AG04450 (cell line): ENCODE measurements around the gene PGC. TPM values are rescaled to one million over a fixed set of nuclear protein-coding genes. Genes with fewer than 3 reads are reported as not detected.

Experiments used
- CTCF ChIA-PET: fragments of 300-600, 350-600 bp; formaldehyde crosslinking; extraction: SDS; loops from one replicate; lab custom pipeline; 2022; ENCODE audit warnings: antibody characterized with exemption, inconsistent platforms; lab: Charles Lee
- POLR2A ChIA-PET: fragments of 350-600 bp; formaldehyde crosslinking; extraction: SDS; loops from one replicate; lab custom pipeline; 2021; ENCODE audit warnings: antibody characterized with exemption, inconsistent platforms; lab: Yijun Ruan, JAX
- DNase-seq: peaks from one replicate; pipeline ENCODE4 v3.0.0-alpha.2; 2011; ENCODE audit warnings: low read depth, low spot score
- H3K27ac ChIP-seq: one replicate; pipeline ENCODE4 v1.5.1; 2012; ENCODE audit warnings: low read depth, low read length, control low read depth
- H3K27me3 ChIP-seq: one replicate; pipeline ENCODE4 v1.6.0; 2012; ENCODE audit warnings: low read length; ENCODE audit not compliant: control insufficient read depth, insufficient read depth
- H3K4me3 ChIP-seq: 2 replicates; pipeline ENCODE4 v1.5.1; 2011; ENCODE audit warnings: mild to moderate bottlenecking, low read depth, low read length, control low read depth
- H3K9me3 ChIP-seq: 2 replicates; pipeline ENCODE4 v1.5.1; 2012; ENCODE audit warnings: low read length; ENCODE audit not compliant: control insufficient read depth, insufficient read depth
- polyA minus RNA-seq: library from RNA; depleted of rRNA, polyadenylated mRNA; stranded (reverse); fragments of >200 nt; gene quantifications from 2 replicates; pipeline ENCODE4 v1.2.3, GENCODE V29; 2011; rRNA and poly(A)+ RNA removed
- polyA plus RNA-seq: library from polyadenylated mRNA; depleted of rRNA; stranded (reverse); fragments of >200 nt; gene quantifications from 2 replicates; pipeline ENCODE4 v1.2.3, GENCODE V29; 2011; rRNA removed
- TF ChIP-seq, protein P1 (sequence below): IDR thresholded peaks from 2 replicates; pipeline ENCODE4 v1.5.1; 2011; ENCODE audit warnings: low read depth, low read length, control low read depth, inconsistent platforms

PGC gene
- polyA plus RNA-seq (not detected in 2 replicates), polyA minus RNA-seq (not detected in 2 replicates)

DNA sequence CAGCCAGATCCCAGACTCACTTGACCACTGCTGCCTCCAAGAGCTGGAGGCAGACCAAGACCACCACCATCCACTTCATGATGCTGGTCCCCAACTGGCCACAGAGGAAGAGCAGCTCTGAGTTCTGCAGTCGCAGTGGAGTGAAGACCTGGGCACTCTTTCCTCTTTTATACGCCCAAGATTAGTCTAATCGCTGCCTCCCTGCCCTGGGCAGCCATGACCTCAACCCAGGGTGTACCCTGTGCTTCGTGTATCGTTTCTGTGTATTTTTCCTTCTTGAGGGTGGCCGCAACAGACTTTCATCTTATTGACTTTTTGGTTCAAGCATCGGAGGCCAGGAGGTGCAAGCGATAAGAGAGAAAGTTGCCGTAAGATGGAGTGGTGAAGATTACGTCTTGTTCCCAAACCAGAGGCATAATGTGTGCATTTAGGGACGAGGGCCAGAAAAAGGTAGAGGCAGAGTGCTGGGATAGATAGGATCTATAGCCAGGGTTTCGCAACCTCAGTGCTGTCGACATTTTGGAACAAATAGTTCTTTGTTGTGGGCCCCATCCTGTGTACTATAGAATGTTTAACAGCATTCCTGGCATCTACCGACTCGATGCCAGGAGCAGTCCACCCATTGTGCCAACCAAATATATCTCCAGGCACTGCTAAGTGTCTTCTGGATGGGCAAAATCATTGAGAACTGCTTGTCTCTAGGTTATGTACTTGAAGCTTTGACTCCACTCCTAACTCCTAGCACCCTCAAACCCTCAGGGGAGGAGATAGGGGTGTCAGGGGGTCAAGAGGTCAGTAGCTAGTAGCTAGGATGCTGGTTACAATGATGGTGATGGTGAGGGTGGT lies at the start of gene PGC:
TSS of gene PGC (minus strand) at position 142 of the 846 bp plus-strand sequence. CDS start at position 79, 63 bp downstream.
- no peak for DNase-seq
- Histone ChIP-seq H3K27ac (no peak within 1 kb of the TSS), H3K9me3 (no peaks in the 10 kb centered on the region), H3K27me3 (peaks cover 22% of the 10 kb centered on the region), H3K4me3 (no peak within 1 kb of the TSS)
- POLR2A ChIA-PET = no interaction called here
- CTCF ChIA-PET = interaction anchor here (2.8 kb wide), 1 partner anchor 12 kb away, joined by 15 read pairs; the partner anchor contains the start of gene TFEB
- TF ChIP-seq, protein P1, sequence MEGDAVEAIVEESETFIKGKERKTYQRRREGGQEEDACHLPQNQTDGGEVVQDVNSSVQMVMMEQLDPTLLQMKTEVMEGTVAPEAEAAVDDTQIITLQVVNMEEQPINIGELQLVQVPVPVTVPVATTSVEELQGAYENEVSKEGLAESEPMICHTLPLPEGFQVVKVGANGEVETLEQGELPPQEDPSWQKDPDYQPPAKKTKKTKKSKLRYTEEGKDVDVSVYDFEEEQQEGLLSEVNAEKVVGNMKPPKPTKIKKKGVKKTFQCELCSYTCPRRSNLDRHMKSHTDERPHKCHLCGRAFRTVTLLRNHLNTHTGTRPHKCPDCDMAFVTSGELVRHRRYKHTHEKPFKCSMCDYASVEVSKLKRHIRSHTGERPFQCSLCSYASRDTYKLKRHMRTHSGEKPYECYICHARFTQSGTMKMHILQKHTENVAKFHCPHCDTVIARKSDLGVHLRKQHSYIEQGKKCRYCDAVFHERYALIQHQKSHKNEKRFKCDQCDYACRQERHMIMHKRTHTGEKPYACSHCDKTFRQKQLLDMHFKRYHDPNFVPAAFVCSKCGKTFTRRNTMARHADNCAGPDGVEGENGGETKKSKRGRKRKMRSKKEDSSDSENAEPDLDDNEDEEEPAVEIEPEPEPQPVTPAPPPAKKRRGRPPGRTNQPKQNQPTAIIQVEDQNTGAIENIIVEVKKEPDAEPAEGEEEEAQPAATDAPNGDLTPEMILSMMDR = no peak

DNA sequence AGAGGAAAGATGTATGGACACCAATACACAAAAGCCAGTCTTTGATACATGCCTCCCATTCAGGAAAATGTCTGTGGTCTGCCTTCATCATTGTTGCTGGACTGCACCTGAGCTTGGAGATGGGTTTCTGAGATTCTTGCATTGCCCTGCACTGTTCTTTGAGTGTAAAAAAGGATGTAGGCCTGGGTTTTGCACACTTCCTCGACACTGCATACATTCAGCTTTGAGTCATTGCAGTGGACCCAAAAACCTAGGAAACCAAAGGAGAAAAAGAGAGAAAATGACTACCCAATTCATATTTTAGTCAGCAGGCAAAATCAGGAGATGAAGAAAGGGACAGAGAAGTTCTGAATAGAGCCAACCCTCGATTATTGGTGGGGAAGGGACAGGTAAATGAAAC lies 49.3 kb upstream of the PGC start:
- ChIA-PET POLR2A (no interaction called here), CTCF (interaction anchor here (1.4 to 7.6 kb wide), 2 partner anchors 9 to 125 kb away, joined by 4 to 75 read pairs; partner anchors contain the start of genes MED20 and TOMM6)
- Histone ChIP-seq H3K27me3 (no peaks in the 10 kb centered on the region), H3K9me3 (no peaks in the 10 kb centered on the region), H3K4me3 (no peak overlapping the region), H3K27ac (no peak overlapping the region)
- DNase-seq = no peak
- TF ChIP-seq, protein P1 = no peak

DNA sequence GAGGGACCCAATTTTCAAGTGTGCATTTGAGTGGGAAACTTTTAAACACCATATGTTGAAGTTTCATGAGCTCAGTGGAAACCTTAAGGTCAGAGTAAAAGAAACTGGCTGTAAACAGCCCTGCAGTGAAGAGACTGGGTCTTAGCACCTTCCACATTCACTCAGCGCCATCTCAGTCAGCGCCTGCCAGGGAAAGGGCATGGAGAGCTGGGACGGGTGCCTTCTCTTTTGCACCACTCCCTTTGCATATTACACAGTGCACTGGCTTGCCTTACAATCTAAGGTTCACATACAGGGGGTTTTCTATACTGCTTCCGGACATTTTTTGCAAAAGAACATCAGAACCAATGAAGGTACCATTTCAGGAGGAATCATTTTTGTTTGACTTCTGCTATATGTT lies 44.8 kb upstream of the PGC start:
- Histone ChIP-seq H3K4me3 (no peak overlapping the region), H3K27me3 (no peaks in the 10 kb centered on the region), H3K27ac (no peak overlapping the region), H3K9me3 (no peaks in the 10 kb centered on the region; the same call in 1 of the 2 replicates)
- CTCF ChIA-PET = interaction anchor here (0.9 to 2.8 kb wide), 3 partner anchors 129 to 259 kb away, joined by 4 to 24 read pairs (median 9); partner anchors contain the start of genes BYSL, MED20 and TAF8
- DNase-seq = no peak
- TF ChIP-seq, protein P1 = no peak
- POLR2A ChIA-PET = no interaction called here

DNA sequence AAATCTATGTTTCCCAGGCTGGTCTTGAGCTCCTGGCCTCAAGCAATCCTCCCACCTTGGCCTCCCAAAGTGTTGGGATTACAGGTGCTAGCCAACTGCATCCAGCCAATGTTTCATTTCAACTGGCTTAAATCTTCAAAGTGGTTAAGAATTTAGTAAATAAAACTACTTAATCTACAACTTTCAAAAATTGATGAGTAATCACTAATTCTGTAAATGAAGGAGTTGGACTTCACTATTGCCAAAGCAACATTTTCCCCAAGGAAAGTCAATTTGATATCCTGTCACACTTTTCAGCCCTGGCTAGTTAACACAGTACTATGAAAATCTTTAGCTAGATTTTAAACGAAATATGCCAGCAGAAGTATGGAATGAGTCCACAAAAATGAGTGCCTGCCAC lies 44.1 kb upstream of the PGC start:
- H3K4me3 ChIP-seq = no peak overlapping the region
- CTCF ChIA-PET = interaction anchor here (0.9 to 2.8 kb wide), 3 partner anchors 130 to 260 kb away, joined by 4 to 24 read pairs (median 9); partner anchors contain the start of genes BYSL, MED20 and TAF8

More for the DNA sequence above, 44.1 kb upstream of the PGC start:
- H3K9me3 ChIP-seq = no peaks in the 10 kb centered on the region; the same call in 1 of the 2 replicates
- POLR2A ChIA-PET = no interaction called here
- TF ChIP-seq, protein P1 = no peak
- H3K27ac ChIP-seq = no peak overlapping the region
- no peak for DNase-seq
- H3K27me3 ChIP-seq = no peaks in the 10 kb centered on the region
